HS-27A (cell line): Measurements from ENCODE around the gene DAGLA.

Experiments
- DNase-seq: peaks from one replicate; pipeline ENCODE4 v3.0.0-alpha.2; 2012; ENCODE audit warnings: low read depth, missing footprints

The DAGLA gene

DNA sequence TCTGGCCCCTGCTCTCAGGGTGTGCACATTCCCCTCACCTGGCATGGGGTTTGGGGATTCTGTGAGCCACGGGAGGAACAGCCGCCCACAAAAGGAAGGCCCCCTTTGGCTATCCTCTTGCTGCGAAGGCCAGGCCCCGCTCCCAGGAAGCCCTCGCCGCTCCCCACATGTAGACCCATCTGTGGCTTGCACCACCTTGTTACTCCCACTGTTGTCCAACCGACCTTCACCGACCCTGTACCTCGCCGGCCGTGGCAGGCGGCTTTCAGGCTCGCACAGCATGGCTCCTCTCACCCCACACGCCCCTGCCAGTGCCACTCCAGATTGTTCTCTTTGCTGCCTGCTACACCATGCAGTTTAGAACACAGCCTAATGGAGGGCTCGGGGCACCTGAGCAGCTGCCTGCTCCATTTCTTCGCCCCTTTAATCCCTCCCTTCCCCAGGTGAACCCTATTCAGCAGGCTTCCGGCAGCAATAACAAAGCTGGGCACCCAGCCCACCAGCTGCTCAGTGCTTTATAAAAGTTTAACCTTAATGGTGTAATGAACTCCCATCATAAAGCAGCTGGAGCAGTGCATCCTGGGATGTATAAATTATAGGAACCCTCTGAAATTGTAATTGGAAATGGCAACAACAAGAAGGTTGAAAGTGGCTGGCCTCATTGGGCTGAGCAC is 10.7 kb downstream of the DAGLA start:
- no peak for DNase-seq

GRCh38 chr11:61691380-61692156 is 11.4 kb downstream of the DAGLA start:
- no peak for DNase-seq

DNA sequence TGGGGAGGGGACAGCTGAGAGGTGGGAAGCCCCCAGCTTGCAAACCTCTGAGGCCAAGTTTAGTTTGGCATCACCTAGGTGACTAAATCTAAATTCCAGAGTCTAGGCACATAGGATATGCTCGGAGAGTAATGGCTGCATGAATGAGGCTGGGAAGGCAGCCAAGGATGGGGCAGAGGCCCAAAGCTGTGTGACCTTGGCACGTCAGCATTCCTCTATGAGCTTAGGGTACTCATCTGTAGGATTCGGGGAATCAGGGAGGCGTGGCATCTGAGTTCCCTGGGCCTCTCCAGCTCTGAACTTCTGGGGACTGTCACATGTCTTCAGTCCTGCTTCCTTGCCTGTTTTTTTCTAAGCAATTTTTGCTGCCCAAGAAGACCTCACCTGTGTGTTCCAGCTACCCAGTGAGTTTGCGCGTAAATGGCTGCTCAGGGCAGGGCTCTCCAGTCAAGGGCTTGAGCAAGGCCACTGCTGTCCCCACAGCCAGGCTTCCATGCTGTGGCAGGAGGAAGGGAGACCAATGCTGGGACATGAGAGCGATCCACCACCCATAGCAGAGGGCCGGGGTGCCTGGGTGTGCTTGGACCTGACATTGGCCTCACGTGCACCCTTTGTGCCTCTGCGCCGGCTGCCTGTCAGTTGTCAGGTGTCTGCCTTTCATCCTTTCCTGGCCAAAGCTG is 13.9 kb downstream of the DAGLA start:
- DNase-seq: no peak

DNA sequence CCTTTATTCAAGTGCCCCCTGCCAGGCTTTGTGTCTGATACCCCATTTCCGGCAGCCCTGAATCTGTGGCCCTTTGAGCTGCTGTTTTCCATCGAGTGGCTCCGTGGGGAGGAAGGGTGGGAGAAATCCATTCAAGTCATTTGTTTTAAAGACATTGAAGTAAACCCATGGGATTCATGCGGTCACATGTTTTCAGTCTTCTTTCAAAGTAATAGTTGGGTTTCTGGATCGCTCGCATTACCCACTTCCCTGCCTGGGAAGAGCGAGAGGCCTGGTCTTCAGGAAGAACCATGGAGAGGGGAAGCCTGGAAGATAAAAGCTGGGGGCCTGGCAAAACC is 14.4 kb downstream of the DAGLA start:
- no peak for DNase-seq

DNA sequence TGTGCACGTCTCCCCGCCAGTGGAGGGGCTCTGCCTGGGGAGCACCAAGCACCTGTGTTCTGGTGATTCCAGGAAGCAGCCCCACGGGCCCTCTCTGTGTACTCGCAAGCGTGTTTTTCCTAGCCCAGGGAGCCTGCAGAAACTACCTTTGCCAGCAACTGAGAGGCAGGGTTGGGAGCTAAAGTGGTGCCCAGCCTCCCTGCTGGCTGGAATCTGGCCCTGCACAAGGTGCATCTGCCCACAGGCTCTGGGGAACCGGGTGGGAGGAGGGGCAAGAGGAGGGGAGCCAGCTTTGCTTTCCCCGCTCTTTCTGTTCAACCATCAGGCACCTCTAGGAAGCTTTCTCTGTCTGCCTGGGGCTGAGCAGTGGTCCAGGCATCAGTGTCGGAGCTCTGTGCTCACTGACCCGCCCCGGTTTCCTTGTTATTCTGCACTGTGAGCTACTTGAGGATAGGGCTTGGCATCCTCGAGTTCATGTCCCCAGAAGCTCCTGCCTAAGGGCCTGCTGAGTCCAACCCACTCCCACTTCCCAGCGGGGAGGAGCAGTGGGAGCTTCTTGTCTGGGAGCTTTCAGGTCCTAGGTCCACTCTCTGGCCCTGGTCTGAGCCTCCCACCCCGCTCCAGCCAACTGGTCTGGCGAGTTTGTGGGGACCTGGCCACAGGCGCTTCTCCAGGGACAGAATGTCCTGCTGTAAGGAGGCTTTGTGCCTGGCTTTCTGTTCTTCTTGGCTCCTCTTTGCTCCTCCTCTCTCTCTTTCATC is 14.9 kb downstream of the DAGLA start:
- no peak for DNase-seq

GRCh38 chr11:61695917-61696316 is 15.7 kb downstream of the DAGLA start:
- no peak for DNase-seq

- no peak for DNase-seq
Observed at GRCh38 chr11:61696602-61697001, 16.4 kb downstream of the DAGLA start.

- DNase-seq: no peak
Observed at GRCh38 chr11:61697078-61697502, 16.9 kb downstream of the DAGLA start.

DNA sequence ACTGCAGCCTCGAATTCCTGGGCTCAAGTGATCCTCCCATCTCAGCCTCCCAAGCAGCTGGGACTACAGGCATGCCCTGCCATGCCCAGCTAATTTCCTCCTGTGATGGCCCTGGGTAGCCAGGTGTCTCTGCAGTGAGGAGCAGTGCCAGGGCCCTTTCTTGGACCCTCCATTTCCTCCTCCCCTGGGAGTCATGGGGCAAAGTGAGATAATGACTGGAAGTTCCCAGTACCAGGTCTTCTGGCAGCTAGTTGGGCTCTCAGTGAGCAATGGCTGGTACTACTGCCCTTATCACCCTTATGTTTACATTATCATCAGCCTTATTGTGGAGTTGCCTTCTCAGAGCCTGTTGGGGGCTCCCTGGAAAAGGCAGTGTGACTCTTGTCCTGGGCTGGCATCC is 17.6 kb downstream of the DAGLA start:
- no peak for DNase-seq

- no peak for DNase-seq
Observed at GRCh38 chr11:61698173-61698948, 18.2 kb downstream of the DAGLA start.

- no peak for DNase-seq
Observed at GRCh38 chr11:61699737-61700160, 19.6 kb downstream of the DAGLA start.

- no peak for DNase-seq
Observed at GRCh38 chr11:61700212-61700611, 20.0 kb downstream of the DAGLA start.

- no peak for DNase-seq
Observed at GRCh38 chr11:61700720-61701119, 20.5 kb downstream of the DAGLA start.

DNA sequence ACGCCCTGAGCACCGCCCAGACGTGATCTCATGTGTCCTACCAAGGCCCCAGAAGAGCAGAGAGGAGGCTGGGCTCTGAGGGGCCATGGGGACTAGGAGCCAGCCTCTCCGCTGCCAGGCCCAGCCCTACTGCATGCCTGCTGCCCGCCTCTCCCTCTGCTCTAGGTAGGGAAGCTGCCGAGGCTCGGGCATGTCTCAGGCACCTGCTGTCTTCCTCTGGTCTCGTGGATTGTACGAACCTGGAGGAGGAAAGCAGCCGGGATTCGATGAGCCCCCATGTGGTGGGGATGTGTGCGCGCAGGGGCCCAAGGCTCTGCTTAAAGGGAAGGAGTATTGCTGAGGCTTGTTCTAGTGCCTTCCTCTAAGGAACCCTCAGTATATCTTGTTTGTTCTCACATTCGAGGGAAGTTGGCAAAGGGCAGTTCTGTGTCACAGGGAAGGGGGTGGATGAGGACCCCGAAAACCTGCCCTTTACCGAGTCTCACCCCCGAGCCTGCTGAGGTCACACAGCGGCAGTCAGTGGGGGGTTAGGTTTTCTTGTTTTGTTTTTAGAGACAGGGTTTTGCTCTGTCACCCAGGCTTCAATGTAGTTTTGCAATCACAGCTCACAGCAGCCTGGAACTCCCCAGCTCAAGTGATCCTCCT is 21.2 kb downstream of the DAGLA start:
- no peak for DNase-seq

DNA sequence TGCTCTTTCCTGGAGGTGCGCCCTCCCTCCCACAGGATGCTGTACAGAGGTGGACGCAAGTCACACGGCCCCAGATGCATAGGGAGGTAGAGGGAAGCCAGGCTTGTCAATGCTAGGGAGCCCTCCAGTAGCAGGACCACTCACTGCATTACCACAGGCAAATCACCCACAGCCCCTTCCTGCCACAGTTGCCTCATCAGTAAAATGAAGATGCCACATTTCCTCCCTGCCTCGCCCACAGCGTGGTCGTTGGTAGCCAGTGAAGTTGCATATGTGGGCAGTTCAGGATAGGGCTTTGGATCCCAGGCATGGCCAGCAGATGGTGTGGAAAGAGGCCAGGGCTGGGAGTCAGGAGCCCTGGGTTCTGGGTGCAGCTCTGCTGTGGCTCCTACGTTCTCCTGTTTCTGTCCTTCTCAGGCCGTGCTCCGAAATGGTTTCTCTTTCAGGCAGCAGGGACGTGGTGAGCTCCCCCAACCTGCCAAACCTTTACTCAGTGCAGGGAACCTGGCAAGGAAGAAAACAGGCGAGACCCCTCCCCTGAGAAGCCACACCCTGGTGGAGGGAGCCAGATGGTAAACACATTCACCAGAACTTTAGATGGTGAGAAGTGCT is 22.6 kb downstream of the DAGLA start:
- no peak for DNase-seq

- DNase-seq: no peak
Observed at GRCh38 chr11:61704838-61705237, 24.6 kb downstream of the DAGLA start.

- DNase-seq: no peak
Observed at GRCh38 chr11:61706452-61707400, 26.5 kb downstream of the DAGLA start.

GRCh38 chr11:61707574-61707973 is 27.4 kb downstream of the DAGLA start:
- DNase-seq: no peak

DNA sequence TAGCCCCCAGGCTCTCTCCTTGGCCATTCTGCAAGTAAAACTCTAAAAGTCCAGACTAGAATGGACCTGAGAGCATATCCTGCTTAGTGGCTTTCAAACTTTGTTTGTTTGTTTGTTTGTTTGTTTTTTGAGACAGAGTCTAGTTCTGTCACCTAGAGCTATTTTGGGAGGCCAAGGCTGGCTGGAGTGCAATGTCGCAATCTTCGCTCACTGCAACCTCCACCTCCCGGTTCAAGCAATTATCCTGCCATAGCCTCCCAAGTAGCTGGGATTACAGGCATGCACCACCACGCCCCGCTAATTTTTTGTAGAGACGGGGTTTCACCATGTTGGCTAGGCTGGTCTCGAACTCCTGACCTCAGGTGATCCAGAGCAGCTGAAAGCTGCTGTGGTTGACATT is 28.9 kb downstream of the DAGLA start:
- DNase-seq: no peak

DNA sequence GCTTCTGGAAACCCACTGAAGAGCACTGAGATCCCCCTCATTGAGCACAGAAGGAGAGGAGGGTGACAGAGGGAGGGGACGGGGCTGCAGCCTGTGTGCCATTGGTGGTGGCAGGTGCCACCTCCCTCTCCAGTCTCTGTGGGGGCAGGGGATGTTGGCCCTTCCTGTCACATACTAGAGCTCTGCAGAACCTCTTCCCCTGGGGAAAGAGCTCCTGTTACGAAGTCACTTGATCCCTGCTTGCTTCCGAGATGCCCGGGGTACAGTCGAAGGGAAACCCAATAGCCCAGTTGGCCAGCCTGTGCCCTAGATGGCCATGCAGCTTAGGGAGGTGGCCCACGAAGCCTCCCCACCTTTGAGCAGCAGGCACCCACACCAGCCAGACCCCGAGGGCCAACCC is 29.4 kb downstream of the DAGLA start:
- no peak for DNase-seq
